SK-N-SH treated with all-trans-retinoic acid at 6 μM for 48 hours (cell line): ENCODE results near the gene THEMIS.

ENCODE experiments used
- ATAC-seq: fragments of 200-7000 bp; cut with Tn5 transposase; 3 replicates; pipeline ENCODE4 v1.9.1; 2020; ENCODE audit warnings: mild to moderate bottlenecking, moderate library complexity
- ARNTL ChIP-seq: fragments of 450-650 bp; formaldehyde crosslinking; IDR thresholded peaks from 2 replicates; pipeline ENCODE4 v1.5.0; 2020; ENCODE audit warnings: low read depth, mild to moderate bottlenecking, moderate library complexity, borderline replicate concordance
- BACH2 ChIP-seq: fragments of 250-450 bp; sonication (Bioruptor Pico); IDR thresholded peaks from 2 replicates; pipeline ENCODE4 v1.9.0; 2021; ENCODE audit warnings: mild to moderate bottlenecking, borderline replicate concordance
- CSDC2 ChIP-seq: fragments of 250-450 bp; sonication (Bioruptor Pico); IDR thresholded peaks from 2 replicates; pipeline ENCODE4 v1.5.0; 2020; ENCODE audit warnings: mild to moderate bottlenecking, moderate library complexity
- CSRNP3 ChIP-seq: fragments of 250-450 bp; sonication (Bioruptor Pico); IDR thresholded peaks from 2 replicates; pipeline ENCODE4 v1.5.1; 2021; ENCODE audit warnings: mild to moderate bottlenecking, moderate library complexity
- ESRRG ChIP-seq: fragments of 250-450 bp; sonication (Bioruptor Pico); IDR thresholded peaks from 2 replicates; pipeline ENCODE4 v1.6.1; 2021; ENCODE audit warnings: mild to moderate bottlenecking
- GLIS3 ChIP-seq: fragments of 250-450 bp; sonication (Bioruptor Pico); IDR thresholded peaks from 2 replicates; pipeline ENCODE4 v1.5.0; 2020; ENCODE audit warnings: mild to moderate bottlenecking, moderate library complexity
- ISL1 ChIP-seq: fragments of 250-450 bp; sonication (Bioruptor Pico); IDR thresholded peaks from 2 replicates; pipeline ENCODE4 v2.1.2; 2022; ENCODE audit warnings: mild to moderate bottlenecking, moderate library complexity
- OSR1 ChIP-seq: fragments of 250-450 bp; sonication (Bioruptor Pico); IDR thresholded peaks from 2 replicates; pipeline ENCODE4 v1.8.0; 2022; ENCODE audit warnings: moderate library complexity, mild to moderate bottlenecking, inconsistent platforms
- PATZ1 ChIP-seq: fragments of 250-450 bp; sonication (Bioruptor Pico); IDR thresholded peaks from 2 replicates; pipeline ENCODE4 v1.8.0; 2020; ENCODE audit warnings: mild to moderate bottlenecking, moderate library complexity, borderline replicate concordance
- POU6F1 ChIP-seq: fragments of 250-450 bp; sonication (Bioruptor Pico); IDR thresholded peaks from 2 replicates; pipeline ENCODE4 v1.8.0; 2021; ENCODE audit warnings: low read depth, mild to moderate bottlenecking, moderate library complexity, borderline replicate concordance
- RARB ChIP-seq: fragments of 250-450 bp; sonication (Bioruptor Pico); IDR thresholded peaks from 2 replicates; pipeline ENCODE4 v1.8.0; 2021; ENCODE audit warnings: mild to moderate bottlenecking, moderate library complexity
- SNAI2 ChIP-seq: fragments of 250-450 bp; sonication (Bioruptor Pico); IDR thresholded peaks from 2 replicates; pipeline ENCODE4 v1.5.0; 2020; ENCODE audit warnings: mild to moderate bottlenecking, moderate library complexity
- TOX ChIP-seq: fragments of 250-450 bp; sonication (Bioruptor Pico); IDR thresholded peaks from 2 replicates; pipeline ENCODE4 v1.8.0; 2021; ENCODE audit warnings: mild to moderate bottlenecking, moderate library complexity, borderline replicate concordance
- ZFP3 ChIP-seq: fragments of 250-450 bp; sonication (Bioruptor Pico); IDR thresholded peaks from 2 replicates; pipeline ENCODE4 v1.5.0; 2020; ENCODE audit warnings: mild to moderate bottlenecking, moderate library complexity
- ZFP30 ChIP-seq: fragments of 450-650 bp; formaldehyde crosslinking; IDR thresholded peaks from 2 replicates; pipeline ENCODE4 v1.5.0; 2022; ENCODE audit warnings: mild to moderate bottlenecking, moderate library complexity
- ZNF565 ChIP-seq: fragments of 450-650 bp; formaldehyde crosslinking; conservative IDR thresholded peaks from 2 replicates; pipeline ENCODE4 v1.5.0; 2020; ENCODE audit warnings: low read depth, mild to moderate bottlenecking, moderate library complexity
- ZNF70 ChIP-seq: fragments of 450-650 bp; formaldehyde crosslinking; IDR thresholded peaks from 2 replicates; pipeline ENCODE4 v1.5.0; 2020; ENCODE audit warnings: mild to moderate bottlenecking, moderate library complexity
- TF ChIP-seq, protein P1 (sequence below): fragments of 250-450 bp; sonication (Bioruptor Pico); IDR thresholded peaks from 2 replicates; pipeline ENCODE4 v1.5.0; 2020; ENCODE audit warnings: mild to moderate bottlenecking, moderate library complexity
- TF ChIP-seq, protein P2 (sequence below): fragments of 250-450 bp; sonication (Bioruptor Pico); IDR thresholded peaks from 2 replicates; pipeline ENCODE4 v1.5.1; 2020; ENCODE audit warnings: low read depth, mild to moderate bottlenecking, moderate library complexity

Gene THEMIS

DNA sequence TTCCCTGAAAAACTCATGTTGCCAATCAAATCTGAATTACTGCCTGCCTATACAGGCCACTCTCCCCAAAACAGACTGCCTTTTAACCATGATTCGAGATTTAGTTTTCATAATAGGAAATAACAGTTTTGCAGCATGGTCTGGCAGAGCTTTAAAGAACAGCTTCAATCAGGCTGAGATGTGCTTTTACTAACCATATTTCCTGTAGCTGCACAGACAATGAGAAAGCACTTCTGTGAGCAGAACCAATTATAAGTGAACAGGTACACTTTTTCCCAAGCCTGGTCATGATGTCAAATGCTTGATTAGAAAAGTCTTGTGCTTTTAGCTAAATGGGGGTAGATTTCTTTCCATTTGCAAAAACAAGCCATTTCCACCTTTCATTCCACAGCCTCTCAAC lies 108.2 kb downstream of the THEMIS start:
- ATAC-seq: no peak
- TF ChIP-seq TOX (CRISPR knock-in tag): no peak
- no peak for TF ChIP-seq ISL1 (CRISPR knock-in tag)
- TF ChIP-seq ZNF70: no peak
- TF ChIP-seq BACH2 (CRISPR knock-in tag): no peak
- TF ChIP-seq, protein P1, sequence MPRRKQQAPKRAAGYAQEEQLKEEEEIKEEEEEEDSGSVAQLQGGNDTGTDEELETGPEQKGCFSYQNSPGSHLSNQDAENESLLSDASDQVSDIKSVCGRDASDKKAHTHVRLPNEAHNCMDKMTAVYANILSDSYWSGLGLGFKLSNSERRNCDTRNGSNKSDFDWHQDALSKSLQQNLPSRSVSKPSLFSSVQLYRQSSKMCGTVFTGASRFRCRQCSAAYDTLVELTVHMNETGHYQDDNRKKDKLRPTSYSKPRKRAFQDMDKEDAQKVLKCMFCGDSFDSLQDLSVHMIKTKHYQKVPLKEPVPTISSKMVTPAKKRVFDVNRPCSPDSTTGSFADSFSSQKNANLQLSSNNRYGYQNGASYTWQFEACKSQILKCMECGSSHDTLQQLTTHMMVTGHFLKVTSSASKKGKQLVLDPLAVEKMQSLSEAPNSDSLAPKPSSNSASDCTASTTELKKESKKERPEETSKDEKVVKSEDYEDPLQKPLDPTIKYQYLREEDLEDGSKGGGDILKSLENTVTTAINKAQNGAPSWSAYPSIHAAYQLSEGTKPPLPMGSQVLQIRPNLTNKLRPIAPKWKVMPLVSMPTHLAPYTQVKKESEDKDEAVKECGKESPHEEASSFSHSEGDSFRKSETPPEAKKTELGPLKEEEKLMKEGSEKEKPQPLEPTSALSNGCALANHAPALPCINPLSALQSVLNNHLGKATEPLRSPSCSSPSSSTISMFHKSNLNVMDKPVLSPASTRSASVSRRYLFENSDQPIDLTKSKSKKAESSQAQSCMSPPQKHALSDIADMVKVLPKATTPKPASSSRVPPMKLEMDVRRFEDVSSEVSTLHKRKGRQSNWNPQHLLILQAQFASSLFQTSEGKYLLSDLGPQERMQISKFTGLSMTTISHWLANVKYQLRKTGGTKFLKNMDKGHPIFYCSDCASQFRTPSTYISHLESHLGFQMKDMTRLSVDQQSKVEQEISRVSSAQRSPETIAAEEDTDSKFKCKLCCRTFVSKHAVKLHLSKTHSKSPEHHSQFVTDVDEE (CRISPR knock-in tag): no peak
- TF ChIP-seq ZNF565 (CRISPR knock-in tag): no peak
- no peak for TF ChIP-seq CSDC2 (CRISPR knock-in tag)
- no peak for TF ChIP-seq ESRRG (CRISPR knock-in tag)
- no peak for TF ChIP-seq SNAI2 (CRISPR knock-in tag)
- TF ChIP-seq, protein P2, sequence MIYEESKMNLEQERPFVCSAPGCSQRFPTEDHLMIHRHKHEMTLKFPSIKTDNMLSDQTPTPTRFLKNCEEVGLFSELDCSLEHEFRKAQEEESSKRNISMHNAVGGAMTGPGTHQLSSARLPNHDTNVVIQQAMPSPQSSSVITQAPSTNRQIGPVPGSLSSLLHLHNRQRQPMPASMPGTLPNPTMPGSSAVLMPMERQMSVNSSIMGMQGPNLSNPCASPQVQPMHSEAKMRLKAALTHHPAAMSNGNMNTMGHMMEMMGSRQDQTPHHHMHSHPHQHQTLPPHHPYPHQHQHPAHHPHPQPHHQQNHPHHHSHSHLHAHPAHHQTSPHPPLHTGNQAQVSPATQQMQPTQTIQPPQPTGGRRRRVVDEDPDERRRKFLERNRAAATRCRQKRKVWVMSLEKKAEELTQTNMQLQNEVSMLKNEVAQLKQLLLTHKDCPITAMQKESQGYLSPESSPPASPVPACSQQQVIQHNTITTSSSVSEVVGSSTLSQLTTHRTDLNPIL (CRISPR knock-in tag): no peak
- TF ChIP-seq POU6F1 (CRISPR knock-in tag): no peak
- TF ChIP-seq RARB: no peak
- TF ChIP-seq GLIS3: no peak

GRCh38 chr6:127791779-127792528 lies 108.9 kb downstream of the THEMIS start:
- no peak for TF ChIP-seq CSRNP3 (CRISPR knock-in tag)
- no peak for TF ChIP-seq ZFP3 (CRISPR knock-in tag)
- no peak for TF ChIP-seq OSR1 (CRISPR knock-in tag)
- TF ChIP-seq, protein P2 (CRISPR knock-in tag): no peak
- no peak for TF ChIP-seq BACH2 (CRISPR knock-in tag)
- no peak for TF ChIP-seq ARNTL (CRISPR knock-in tag)
- TF ChIP-seq CSDC2 (CRISPR knock-in tag): no peak
- no peak for TF ChIP-seq ZNF70
- no peak for TF ChIP-seq GLIS3
- TF ChIP-seq, protein P1 (CRISPR knock-in tag): no peak
- no peak for TF ChIP-seq ZFP30 (CRISPR knock-in tag)
- TF ChIP-seq SNAI2 (CRISPR knock-in tag): no peak
- no peak for TF ChIP-seq RARB
- no peak for TF ChIP-seq PATZ1
- ATAC-seq: no peak
